Small intestine (tissue), 7 donors: ENCODE data around the gene ZNF521. TPM values are rescaled to one million over a fixed set of nuclear protein-coding genes. Genes with fewer than 3 reads are reported as not detected.

Experiments
- DNase-seq, 2 donors: peaks; one replicate each; pipeline versions ENCODE4 v3.0.0 to v3.0.0-alpha.2; 2013
- FAIRE-seq: peaks from 2 replicates; lab custom pipeline; 2012; peaks lifted over from hg19 to GRCh38; lab: Jason Lieb, UNC
- H3K27ac ChIP-seq, 3 donors: one replicate each; pipeline ENCODE4 v1.5.1; 2013; ENCODE audit warnings: low read length in 2 of 3, mild to moderate bottlenecking in 2 of 3, control low read depth in 1 of 3, inconsistent platforms in 1 of 3, low read depth in 1 of 3, moderate library complexity in 1 of 3
- H3K27me3 ChIP-seq, 3 donors: one replicate each; pipeline ENCODE4 v1.6.1; 2013; ENCODE audit warnings: low read length in 3 of 3, inconsistent platforms in 1 of 3; ENCODE audit not compliant: control insufficient read depth in 3 of 3, insufficient read depth in 3 of 3
- H3K36me3 ChIP-seq, 3 donors: one replicate each; pipeline ENCODE4 v1.6.1; 2013; ENCODE audit warnings: low read length in 3 of 3, inconsistent platforms in 1 of 3, low read depth in 1 of 3, mild to moderate bottlenecking in 1 of 3, moderate library complexity in 1 of 3; ENCODE audit not compliant: control insufficient read depth in 3 of 3, insufficient read depth in 2 of 3
- H3K4me1 ChIP-seq, 3 donors: one replicate each; pipeline ENCODE4 v1.6.1; 2013; ENCODE audit warnings: low read length in 2 of 3, inconsistent platforms in 1 of 3, low read depth in 1 of 3, mild to moderate bottlenecking in 1 of 3, moderate library complexity in 1 of 3; ENCODE audit not compliant: control insufficient read depth in 3 of 3, insufficient read depth in 2 of 3
- H3K4me3 ChIP-seq, 3 donors: one replicate each; pipeline ENCODE4 v1.5.1; 2013; ENCODE audit warnings: low read length in 3 of 3, control low read depth in 1 of 3, inconsistent platforms in 1 of 3, low read depth in 1 of 3, mild to moderate bottlenecking in 1 of 3, moderate library complexity in 1 of 3
- H3K9me3 ChIP-seq, 2 donors: one replicate each; pipeline ENCODE4 v1.6.1; 2013; ENCODE audit warnings: low read depth in 1 of 2, low read length in 1 of 2; ENCODE audit not compliant: control insufficient read depth in 2 of 2, insufficient read depth in 1 of 2
- WGBS, 3 donors: extraction: QIAGEN DNeasy Blood & Tissue Kit; methylation state at CpG; one replicate each; pipeline ENCODE4 v1.1.7; 2013; 5-methylcytosine and 5-hydroxymethylcytosine counted together
- polyA plus RNA-seq, 4 donors: library from polyadenylated mRNA; stranded (reverse) in 3 of 4; unstranded in 1 of 4; fragments of 200-250 nt in 3 of 4; fragments of 120-200 nt in 1 of 4; gene quantifications; one replicate each; pipeline versions ENCODE4 v1.2.1 to v1.2.3, GENCODE V29; 2013
- donor health status: healthy with polysubstance abuse.
- donor health status: control.
- donor health status: control.
- donor health status: Bipolar disorder and iron deficiency.
- donor health status: healthy.

ZNF521 gene
- polyA plus RNA-seq, 4 donors = 3.5 to 5.5 (median 3.9) TPM; not detected in 1

DNA sequence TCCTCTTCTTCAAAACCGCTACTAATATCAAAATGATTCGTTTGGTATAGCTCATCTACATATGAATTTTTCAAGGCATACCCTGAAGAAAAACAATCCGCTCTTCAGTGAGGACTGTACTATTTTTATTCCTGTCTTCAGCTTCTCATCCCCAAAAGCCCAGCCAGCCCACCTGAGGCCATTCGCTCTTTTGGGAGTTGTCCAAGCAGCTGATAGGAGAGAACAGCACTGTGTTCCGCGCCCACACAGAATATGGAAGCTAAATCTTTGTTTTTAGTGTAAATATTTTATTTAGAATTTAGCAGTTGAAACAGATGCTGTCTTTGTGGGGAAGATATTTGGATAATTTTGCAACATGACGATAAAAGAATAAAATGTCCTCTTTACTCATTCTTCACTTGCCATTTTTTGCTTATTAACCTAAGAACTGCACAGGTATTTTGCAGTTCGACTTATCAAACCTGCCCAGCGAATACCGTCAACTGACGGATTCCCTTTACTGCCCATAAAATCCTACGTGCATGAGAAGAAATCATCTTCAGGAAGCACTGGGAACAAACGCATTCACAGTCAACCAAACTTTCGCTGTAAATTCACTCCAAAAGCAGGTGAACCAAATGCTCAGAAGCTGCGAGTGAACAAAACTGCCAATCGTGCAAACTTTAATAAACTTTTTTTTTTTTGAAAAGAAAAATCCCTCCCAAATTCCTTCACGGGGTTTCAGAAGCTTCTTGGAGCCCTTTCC is 3.4 kb downstream of the ZNF521 start:
- DNase-seq = peak in 1 of 2 donors; percentile 3
- FAIRE-seq = no peak

DNA sequence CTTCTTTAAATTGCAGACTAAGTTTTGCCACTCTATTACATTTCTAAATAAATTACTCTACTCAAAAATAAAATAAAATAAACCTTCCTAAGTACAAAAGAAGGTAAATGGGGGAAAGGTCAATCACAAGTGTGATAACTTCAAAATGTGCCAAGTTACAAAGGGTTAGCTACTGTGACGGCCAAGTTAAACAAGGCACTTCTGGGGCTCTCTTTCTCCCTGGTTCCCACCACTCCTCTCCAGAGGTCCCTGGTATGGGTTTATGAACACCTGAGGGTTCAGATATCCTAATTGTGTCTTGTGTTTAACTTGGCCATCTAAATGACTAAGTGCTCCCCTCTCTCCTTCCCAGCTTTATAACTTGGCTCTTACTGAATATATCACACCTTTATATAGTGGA is 5.4 kb downstream of the ZNF521 start:
- Histone ChIP-seq H3K4me1 (peaks cover 0 to 4% (median 3%) of the 10 kb centered on the region in 3 donors), H3K27me3 (peaks cover 4 to 37% (median 7%) of the 10 kb centered on the region in 3 donors), H3K27ac (no peak overlapping the region), H3K9me3 (no peaks in the 10 kb centered on the region), H3K4me3 (no peak overlapping the region), H3K36me3 (no peaks in the 10 kb centered on the region)
- WGBS, 3 donors = 18 to 63% (median 62%) methylated on average over 1 of the region's 1 CpG
- DNase-seq (no peak), FAIRE-seq (no peak)

More for the DNA sequence above, 3.4 kb downstream of the ZNF521 start:
- 44 to 56% (median 48%) methylated on average over 17 of the region's 17 CpGs for whole genome bisulfite sequencing, 3 donors
- peak overlapping the region in 2 of 3 donors; percentile 6 to 14 for H3K27ac ChIP-seq
- peaks cover 0 to 4% (median 3%) of the 10 kb centered on the region in 3 donors for H3K4me1 ChIP-seq
- no peaks in the 10 kb centered on the region for H3K9me3 ChIP-seq
- H3K27me3 ChIP-seq = peaks cover 4 to 42% (median 7%) of the 10 kb centered on the region in 3 donors
- H3K36me3 ChIP-seq = no peaks in the 10 kb centered on the region
- peak overlapping the region in 1 of 3 donors; percentile 48 for H3K4me3 ChIP-seq

DNA sequence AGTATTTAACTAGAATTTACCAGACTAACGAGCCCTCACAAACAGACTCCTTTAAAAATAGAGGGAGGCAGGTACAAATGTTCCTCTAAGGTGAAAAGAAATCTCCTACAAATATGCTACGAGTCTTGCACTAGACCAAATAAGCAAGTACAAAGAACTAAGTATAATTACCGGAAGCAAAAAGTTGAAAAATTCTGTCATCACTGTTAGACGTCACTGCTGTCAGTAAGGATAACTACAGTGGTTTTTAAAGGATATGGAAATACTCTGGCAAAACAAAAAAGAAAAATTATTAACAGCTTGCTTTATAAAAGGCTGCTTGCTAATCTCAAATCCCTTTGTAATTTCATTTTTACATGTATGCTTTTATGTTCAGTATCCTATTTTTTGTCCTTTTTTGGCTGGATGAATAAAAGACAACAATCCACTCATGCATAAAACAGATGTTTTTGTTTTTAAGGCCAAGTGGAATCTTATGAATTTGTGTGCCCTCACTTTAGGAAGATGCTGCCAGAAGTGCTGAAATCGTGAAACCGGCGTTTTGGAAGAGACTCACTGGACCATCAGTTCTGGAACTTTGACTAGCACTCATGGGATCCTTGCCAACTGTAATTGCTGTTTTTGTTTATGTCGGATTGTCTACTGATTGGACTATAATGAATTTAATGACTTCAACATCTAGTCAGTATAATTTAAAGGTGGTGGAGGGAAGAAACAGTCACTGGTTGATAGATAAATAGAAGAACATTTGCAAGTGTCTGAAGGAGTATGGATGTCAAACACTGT is 6.7 kb downstream of the ZNF521 start:
- FAIRE-seq = no peak

DNA sequence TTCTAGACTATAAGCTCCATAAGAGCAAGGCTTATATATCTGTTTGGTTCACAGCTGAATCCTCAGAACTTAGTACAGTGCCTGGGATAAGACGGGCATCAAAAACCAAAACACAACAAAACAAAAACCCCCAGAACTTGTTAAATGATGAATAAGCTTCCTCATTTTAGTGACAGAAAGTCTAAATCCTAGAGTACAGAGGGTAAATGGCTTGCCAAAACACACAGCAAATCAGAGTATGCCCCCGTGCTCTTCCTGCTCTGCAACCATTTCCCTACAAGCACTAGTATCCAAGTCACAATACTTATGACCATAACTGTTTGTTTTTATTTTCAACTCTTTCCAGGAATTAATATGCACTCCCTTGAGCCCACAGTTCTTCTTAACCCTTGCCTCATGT is 10.1 kb downstream of the ZNF521 start:
- DNase-seq = no peak
- Histone ChIP-seq H3K9me3 (no peaks in the 10 kb centered on the region), H3K27ac (no peak overlapping the region), H3K36me3 (no peaks in the 10 kb centered on the region), H3K4me1 (no peaks in the 10 kb centered on the region), H3K4me3 (no peak overlapping the region), H3K27me3 (peaks cover 0 to 7% (median 0%) of the 10 kb centered on the region in 3 donors)
- 60 to 76% (median 63%) methylated on average over 2 of the region's 2 CpGs for WGBS, 3 donors
- FAIRE-seq = no peak

More for the DNA sequence above, 6.7 kb downstream of the ZNF521 start:
- Histone ChIP-seq H3K4me3 (no peak overlapping the region), H3K36me3 (no peaks in the 10 kb centered on the region), H3K27me3 (peaks cover 4 to 28% (median 7%) of the 10 kb centered on the region in 3 donors), H3K27ac (no peak overlapping the region), H3K4me1 (peaks cover 0 to 3% (median 0%) of the 10 kb centered on the region in 3 donors), H3K9me3 (no peaks in the 10 kb centered on the region)
- DNase-seq = no peak
- WGBS, 3 donors = 61 to 73% (median 64%) methylated on average over 8 of the region's 8 CpGs

DNA sequence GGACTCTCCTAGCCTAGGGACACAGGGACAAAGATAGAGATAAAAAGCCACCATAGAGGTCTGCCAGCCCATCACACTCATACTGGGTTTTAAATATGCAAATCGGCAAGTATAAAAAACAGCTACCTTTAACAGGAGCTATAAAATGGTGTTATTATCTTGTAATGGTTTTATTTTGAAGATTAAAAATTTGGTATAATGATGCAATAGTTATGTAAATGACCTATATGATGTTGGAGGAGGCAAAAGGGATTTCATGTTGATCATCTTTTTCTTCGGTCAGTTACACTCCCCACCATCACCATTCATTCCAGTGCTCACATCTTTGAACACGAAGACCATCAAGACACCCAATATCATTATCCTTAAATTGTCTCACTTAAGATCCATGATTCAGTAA is 11.2 kb downstream of the ZNF521 start:
- H3K4me3 ChIP-seq = no peak overlapping the region
- DNase-seq (no peak), FAIRE-seq (no peak)

DNA sequence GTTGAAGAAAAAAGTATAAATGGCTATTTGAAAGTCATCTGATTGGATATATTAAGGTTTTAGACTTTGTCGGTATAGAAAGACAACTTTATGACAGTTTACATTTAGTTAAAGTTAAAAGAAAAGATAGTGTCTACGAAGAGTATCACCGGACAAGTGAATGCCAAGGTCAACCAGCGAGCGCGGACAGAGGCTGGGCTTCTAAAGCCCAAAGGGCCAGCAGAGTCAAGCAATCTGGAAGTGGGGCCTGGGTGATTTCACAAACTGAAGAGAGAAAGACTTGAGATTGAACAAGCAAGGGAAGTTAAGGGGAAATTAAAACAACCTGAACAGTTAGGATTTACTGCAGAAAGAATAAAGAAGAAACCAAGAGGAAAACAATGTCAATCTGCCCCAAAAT is 16.3 kb downstream of the ZNF521 start:
- Histone ChIP-seq H3K36me3 (no peaks in the 10 kb centered on the region), H3K9me3 (no peaks in the 10 kb centered on the region), H3K4me3 (no peak overlapping the region), H3K27ac (no peak overlapping the region), H3K4me1 (no peaks in the 10 kb centered on the region), H3K27me3 (no peaks in the 10 kb centered on the region)
- FAIRE-seq = no peak
- no peak for DNase-seq
- 84 to 93% (median 86%) methylated on average over 6 of the region's 6 CpGs for WGBS, 3 donors

More for the DNA sequence above, 11.2 kb downstream of the ZNF521 start:
- H3K4me1 ChIP-seq = no peaks in the 10 kb centered on the region
- H3K27ac ChIP-seq = no peak overlapping the region
- H3K27me3 ChIP-seq = peaks cover 0 to 4% (median 0%) of the 10 kb centered on the region in 3 donors
- H3K36me3 ChIP-seq = no peaks in the 10 kb centered on the region
- WGBS, 3 donors = 82 to 93% (median 85%) methylated on average over 3 of the region's 3 CpGs
- no peaks in the 10 kb centered on the region for H3K9me3 ChIP-seq

DNA sequence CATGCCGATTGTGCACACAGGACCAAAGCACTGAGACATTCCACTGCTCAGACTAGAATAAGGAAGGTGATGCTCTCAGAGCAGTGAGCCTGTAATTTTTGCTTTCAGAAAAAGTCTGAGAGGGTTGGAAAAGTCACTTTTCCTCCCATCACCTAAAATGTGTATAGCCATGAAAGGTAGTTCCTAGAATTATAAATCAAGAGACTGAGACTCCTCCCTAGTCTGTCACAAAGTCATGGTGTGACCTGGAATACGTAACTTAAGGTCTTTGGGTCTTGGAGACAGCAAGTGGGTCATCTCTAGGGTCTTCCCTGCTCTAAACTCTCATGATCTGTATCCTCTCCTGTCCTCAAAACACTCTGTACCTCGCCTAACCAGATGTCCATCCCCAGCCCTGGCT is 16.9 kb downstream of the ZNF521 start:
- Histone ChIP-seq H3K27ac (no peak overlapping the region), H3K9me3 (no peaks in the 10 kb centered on the region), H3K27me3 (no peaks in the 10 kb centered on the region), H3K36me3 (no peaks in the 10 kb centered on the region), H3K4me3 (no peak overlapping the region), H3K4me1 (no peaks in the 10 kb centered on the region)
- WGBS, 3 donors = 48 to 78% (median 48%) methylated on average over 3 of the region's 3 CpGs
- no peak for FAIRE-seq
- DNase-seq = no peak

DNA sequence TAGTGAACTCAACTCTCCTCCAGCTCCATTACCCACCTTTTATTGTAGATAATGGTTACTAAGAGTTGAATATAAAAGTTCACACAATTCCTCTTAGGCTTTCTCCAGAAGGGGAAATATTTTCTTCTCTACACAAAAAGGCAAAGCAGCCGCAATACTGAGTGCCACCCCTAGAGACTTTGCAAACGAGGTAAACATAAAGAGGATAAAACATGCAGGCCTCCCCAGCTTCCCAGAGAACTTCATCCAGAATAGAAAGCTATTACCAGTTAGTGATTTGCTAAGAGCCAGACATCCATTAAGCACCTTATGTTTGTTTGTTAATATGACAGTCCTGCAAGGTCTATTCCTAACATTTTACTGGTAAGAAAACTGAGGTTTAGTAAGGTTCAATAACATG is 17.4 kb downstream of the ZNF521 start:
- DNase-seq (no peak), FAIRE-seq (no peak)
- H3K36me3 ChIP-seq = no peaks in the 10 kb centered on the region
- 52 to 74% (median 53%) methylated on average over 2 of the region's 2 CpGs for WGBS, 3 donors
- no peaks in the 10 kb centered on the region for H3K4me1 ChIP-seq
- no peak overlapping the region for H3K27ac ChIP-seq
- H3K9me3 ChIP-seq = no peaks in the 10 kb centered on the region
- H3K4me3 ChIP-seq = no peak overlapping the region
- H3K27me3 ChIP-seq = no peaks in the 10 kb centered on the region
